ENCODE measurements around the gene DDO.

DNA sequence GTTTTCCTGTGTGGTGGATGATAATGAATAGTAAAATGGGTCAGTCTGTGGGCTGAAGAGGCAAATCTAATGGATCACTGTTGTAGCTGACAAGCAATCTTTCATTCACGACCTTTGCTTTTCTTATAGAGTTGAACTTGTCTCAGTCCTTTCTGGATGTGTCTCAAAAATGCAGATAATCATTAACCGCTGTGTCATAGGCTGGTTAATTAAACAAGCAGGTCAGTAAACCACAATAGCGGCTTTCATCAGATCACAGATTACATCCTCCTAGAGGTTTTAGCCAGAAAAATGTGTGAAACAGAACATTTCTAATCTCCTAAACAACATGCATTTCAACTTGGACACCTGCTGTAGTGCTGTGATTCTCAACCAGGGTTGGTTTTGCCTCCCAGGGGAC lies 54.7 kb downstream of the DDO start:
- TF ChIP-seq CEBPB (IDR thresholded peaks at IDR 0.05) (no peak), EGR1 (IDR thresholded peaks at IDR 0.05) (no peak), CREB1 (IDR thresholded peaks at IDR 0.05; ENCODE audit: low read depth) (no peak), ZBTB7A (IDR thresholded peaks at IDR 0.05; ENCODE audit: low read depth) (no peak), NFIC (IDR thresholded peaks at IDR 0.05) (no peak), YY1 (IDR thresholded peaks at IDR 0.05; ENCODE audit: low read depth) (no peak), TCF12 (IDR thresholded peaks at IDR 0.05; ENCODE audit: low read depth) (no peak)
- TF ChIP-seq, protein P1, sequence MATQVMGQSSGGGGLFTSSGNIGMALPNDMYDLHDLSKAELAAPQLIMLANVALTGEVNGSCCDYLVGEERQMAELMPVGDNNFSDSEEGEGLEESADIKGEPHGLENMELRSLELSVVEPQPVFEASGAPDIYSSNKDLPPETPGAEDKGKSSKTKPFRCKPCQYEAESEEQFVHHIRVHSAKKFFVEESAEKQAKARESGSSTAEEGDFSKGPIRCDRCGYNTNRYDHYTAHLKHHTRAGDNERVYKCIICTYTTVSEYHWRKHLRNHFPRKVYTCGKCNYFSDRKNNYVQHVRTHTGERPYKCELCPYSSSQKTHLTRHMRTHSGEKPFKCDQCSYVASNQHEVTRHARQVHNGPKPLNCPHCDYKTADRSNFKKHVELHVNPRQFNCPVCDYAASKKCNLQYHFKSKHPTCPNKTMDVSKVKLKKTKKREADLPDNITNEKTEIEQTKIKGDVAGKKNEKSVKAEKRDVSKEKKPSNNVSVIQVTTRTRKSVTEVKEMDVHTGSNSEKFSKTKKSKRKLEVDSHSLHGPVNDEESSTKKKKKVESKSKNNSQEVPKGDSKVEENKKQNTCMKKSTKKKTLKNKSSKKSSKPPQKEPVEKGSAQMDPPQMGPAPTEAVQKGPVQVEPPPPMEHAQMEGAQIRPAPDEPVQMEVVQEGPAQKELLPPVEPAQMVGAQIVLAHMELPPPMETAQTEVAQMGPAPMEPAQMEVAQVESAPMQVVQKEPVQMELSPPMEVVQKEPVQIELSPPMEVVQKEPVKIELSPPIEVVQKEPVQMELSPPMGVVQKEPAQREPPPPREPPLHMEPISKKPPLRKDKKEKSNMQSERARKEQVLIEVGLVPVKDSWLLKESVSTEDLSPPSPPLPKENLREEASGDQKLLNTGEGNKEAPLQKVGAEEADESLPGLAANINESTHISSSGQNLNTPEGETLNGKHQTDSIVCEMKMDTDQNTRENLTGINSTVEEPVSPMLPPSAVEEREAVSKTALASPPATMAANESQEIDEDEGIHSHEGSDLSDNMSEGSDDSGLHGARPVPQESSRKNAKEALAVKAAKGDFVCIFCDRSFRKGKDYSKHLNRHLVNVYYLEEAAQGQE (IDR thresholded peaks at IDR 0.05; ENCODE audit: low read depth) = no peak
